C4-2B (cell line): Measurements from ENCODE around the gene CCDC78.
"Not testable (repeated sequence)": the region's sequence is repeated elsewhere in the genome, so short reads cannot be mapped to it uniquely, and the experiment has no call there.

Experiments
- H3K27ac ChIP-seq: fragments of 450-650 bp; 2 replicates; pipeline ENCODE4 v1.5.1; 2017
- ZFX ChIP-seq: fragments of 450-650 bp; IDR thresholded peaks from 2 replicates; pipeline ENCODE4 v1.6.1; 2017
- TF ChIP-seq, protein P1 (sequence below): fragments of 450-650 bp; conservative IDR thresholded peaks from 2 replicates; pipeline ENCODE4 v1.5.1; 2017; ENCODE audit warnings: mild to moderate bottlenecking

Gene CCDC78

DNA sequence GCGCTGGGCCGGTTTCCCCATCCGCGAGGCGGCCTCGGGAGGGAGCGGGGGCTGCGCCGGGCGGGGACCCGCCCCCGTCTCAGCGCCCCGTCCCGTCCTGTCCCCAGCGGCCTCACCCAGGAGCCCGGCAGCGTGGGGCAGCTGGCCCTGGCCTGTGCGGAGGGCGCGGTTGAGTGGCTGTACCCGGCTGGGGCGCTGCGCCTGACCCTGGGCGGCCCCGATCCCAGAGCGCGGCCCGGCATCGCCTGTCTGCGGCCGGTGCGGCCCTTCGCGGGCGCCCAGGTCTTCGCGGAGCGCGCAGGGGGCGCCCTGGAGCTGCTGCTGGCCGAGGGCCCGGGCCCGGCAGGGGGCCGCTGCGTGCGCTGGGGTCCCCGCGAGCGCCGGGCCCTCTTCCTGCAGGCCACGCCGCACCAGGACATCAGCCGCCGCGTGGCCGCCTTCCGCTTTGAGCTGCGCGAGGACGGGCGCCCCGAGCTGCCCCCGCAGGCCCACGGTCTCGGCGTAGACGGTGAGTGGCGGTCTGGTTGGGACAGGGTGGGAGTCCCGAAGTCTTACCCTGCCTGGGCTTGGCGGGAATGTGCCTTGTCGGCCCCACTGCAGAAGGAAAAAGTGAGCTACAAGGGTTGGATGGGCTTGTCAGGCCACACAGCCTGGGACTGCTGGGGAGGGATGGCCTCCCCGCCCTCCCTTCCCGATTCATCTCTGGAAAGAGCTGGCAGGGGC, 10.6 kb downstream of the CCDC78 start:
- TF ChIP-seq ZFX, result peak; percentile 73
- TF ChIP-seq, protein P1, sequence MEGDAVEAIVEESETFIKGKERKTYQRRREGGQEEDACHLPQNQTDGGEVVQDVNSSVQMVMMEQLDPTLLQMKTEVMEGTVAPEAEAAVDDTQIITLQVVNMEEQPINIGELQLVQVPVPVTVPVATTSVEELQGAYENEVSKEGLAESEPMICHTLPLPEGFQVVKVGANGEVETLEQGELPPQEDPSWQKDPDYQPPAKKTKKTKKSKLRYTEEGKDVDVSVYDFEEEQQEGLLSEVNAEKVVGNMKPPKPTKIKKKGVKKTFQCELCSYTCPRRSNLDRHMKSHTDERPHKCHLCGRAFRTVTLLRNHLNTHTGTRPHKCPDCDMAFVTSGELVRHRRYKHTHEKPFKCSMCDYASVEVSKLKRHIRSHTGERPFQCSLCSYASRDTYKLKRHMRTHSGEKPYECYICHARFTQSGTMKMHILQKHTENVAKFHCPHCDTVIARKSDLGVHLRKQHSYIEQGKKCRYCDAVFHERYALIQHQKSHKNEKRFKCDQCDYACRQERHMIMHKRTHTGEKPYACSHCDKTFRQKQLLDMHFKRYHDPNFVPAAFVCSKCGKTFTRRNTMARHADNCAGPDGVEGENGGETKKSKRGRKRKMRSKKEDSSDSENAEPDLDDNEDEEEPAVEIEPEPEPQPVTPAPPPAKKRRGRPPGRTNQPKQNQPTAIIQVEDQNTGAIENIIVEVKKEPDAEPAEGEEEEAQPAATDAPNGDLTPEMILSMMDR, result peak; percentile 62
- H3K27ac ChIP-seq, result peak overlapping the region; percentile 82

DNA sequence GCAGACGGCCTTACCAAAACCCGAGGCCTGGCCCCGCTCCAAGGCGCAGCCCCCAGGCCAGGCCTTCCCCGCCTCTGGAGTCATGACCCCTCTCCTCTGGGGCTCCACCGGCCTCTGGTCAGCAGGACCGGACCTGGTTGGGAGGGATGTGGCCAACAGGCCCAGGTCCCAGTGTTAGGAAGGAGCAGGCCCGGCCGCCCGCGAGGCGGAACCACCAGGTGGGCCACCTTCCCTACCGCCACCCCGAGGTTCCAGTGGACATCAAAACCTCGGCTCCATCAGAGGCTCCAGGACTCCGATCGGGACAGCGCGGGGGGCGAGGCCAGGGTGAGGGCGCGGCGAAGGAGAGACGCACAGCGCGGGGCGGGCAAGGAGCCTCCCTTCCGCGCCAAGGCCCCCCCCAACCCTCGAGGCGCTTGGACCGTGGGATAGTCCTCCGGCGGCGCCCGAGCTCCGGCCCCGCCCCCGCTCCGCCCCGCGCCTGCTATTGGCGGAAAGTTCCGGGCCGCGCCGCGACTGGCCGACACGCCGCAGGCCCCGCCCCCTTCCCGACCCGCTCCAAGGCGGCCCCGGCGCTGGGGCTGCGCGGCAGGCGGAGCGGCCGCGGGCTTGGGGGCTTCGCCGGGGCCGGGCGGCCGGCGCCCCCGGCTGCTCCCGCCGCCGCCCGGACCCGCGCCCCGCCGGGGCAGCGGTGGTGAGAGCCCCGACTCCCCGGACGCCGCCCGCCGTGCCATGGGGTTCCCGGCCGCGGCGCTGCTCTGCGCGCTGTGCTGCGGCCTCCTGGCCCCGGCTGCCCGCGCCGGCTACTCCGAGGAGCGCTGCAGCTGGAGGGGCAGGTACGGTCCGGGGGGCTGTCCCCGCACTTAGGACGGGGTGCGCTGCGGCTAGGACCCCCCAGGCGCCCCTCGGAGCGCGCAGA, 11.4 kb downstream of the CCDC78 start, which contains the start of gene METRN:
METRN (plus strand) TSS at position 561 of the 919 bp plus-strand sequence; CDS start at position 733, 172 bp downstream.
- H3K27ac ChIP-seq, result peak within 1 kb of the TSS; percentile 82
- no peak for TF ChIP-seq ZFX
- TF ChIP-seq, protein P1, result no peak

DNA sequence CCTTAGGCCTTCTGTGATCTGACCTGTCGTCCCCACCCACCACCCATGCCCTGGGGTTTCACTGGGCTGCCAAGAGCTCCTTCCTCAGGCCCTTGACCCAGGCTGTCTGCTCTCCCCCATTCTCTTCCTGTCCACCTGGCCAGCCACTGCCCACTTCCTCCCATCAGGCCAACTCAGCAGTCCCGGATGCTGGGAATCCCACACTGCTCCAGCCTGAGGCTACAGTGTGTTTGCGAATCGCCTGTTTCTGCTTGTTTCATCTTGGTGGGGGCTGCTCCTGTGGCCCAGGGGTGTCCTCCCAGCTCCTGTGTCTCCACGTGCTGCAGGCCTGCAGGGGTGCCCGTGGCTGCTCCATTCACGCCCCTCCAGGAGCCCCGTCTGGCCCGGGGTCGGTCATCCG, 12.2 kb downstream of the CCDC78 start:
- H3K27ac ChIP-seq, result peak overlapping the region; percentile 82
- TF ChIP-seq, protein P1, result no peak
- TF ChIP-seq ZFX, result no peak

DNA sequence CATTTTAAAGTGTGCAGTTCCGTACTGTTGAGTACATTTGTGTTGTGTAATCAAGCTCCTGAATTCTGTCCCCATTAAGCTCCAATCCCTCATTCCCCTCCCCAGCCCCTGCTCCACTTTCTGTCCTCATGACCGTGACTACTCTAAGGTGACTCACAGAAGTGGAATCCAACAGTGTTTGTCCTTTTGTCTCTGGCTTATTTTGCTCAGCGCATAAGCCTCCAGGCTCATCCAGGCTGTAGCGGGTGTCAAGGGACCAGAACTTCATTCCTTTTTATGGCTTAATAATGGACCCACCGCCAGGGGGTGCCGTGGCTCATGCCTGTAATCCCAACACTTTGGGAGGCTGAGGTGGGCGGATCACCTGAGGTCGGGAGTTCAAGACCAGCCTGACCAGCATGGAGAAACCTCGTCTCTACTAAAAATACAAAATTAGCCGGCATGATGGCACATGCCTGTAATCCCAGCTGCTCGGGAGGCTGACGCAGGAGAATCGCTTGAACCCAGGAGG, 13.4 kb downstream of the CCDC78 start:
- TF ChIP-seq, protein P1, result peak; percentile 48
- H3K27ac ChIP-seq, result not testable (repeated sequence)

DNA sequence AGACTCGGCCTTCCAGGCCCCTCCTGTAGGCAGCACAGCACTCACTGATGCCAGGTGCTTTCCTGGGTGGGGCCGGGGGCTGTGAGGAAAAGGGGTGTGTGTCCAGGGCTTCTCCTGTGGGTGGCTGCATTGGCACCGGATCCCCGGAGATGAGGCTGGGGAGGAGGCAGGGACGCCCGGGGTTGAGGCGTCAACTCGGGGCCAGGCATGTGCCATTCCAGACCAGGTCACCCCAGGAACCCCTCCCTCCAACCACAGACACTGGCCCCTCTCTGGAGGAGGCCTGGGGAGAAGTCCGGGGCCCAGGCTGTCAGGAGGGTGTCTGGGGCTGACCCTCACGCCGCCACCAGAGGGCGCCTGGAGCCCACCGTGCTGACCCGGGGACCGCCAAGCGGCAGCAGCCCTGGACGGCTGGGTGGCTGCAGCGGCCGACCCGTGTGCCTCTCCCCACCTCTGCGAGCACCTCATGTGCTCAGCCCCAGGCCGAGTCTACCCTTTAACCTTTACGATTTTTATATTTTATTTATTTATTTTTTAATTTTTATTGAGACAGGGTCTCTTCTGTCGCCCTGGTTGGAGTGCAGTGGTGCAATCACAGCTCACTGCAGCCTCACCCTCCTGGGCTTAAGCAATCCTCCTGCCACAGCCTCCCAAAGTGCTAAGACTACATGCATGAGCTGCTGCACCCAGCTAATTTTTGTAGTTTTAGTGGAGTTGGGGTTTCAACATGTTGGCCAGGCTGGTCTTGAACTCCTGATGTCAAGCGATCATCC, 14.5 kb downstream of the CCDC78 start:
- no peak for TF ChIP-seq ZFX
- TF ChIP-seq, protein P1, result peak; percentile 92
- H3K27ac ChIP-seq, result no peak overlapping the region

DNA sequence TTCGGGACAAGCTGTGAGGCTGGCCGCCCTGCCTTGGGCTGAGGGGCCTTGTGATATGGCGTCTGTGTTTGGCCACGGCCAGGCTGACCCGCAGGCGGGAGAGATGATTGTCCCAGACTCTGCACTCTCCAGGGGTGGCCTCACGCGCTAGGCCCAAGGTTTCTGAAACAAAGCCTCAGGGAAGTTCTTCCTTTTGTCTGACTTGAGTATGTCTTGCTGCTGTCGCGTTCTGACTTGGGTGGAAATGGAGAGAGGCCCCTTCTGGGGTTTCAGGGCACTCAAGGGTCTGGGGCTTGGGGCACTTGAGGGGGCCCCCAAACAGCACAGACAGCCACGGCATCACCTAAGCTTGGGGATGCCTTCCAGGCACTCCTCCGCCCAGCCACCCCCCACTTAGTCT, 15.2 kb downstream of the CCDC78 start:
- TF ChIP-seq ZFX, result no peak
- TF ChIP-seq, protein P1, result no peak
- H3K27ac ChIP-seq, result no peak overlapping the region
